ENCODE results near the gene FAM98C. TPM values are rescaled to one million over a fixed set of nuclear protein-coding genes. Genes with fewer than 3 reads are reported as not detected.

FAM98C gene
- 10.3 TPM for polyA plus RNA-seq (2012; ENCODE audit: low read depth, missing spikeins)

GRCh38 chr19:38402967-38403674, at the start of gene FAM98C:
Gene FAM98C (plus strand): TSS chr19:38403093. CDS start chr19:38403154, 61 bp downstream.
- DNase-seq (ENCODE audit: insufficient read length, low spot score) (peak; percentile 100), FAIRE-seq (peak; percentile 96)
- TF ChIP-seq TAF1 (IDR thresholded peaks at IDR 0.05; ENCODE audit: low read depth, low read length) (no peak), SPI1 (IDR thresholded peaks at IDR 0.05; ENCODE audit: low read depth, low read length) (0 out of 2 replicates have a peak, but pooled peaks have one; percentile 10)

- TF ChIP-seq PAX5 (IDR thresholded peaks at IDR 0.05; ENCODE audit: insufficient read depth, low read length, severe bottlenecking) (no peak), TAF1 (IDR thresholded peaks at IDR 0.05; ENCODE audit: low read depth, low read length) (no peak), POLR2AphosphoS5 (IDR thresholded peaks at IDR 0.05; ENCODE audit: low read depth, low read length) (no peak), POU2F2 (IDR thresholded peaks at IDR 0.05; ENCODE audit: low read depth, low read length) (no peak), POLR2A (IDR thresholded peaks at IDR 0.05; ENCODE audit: low read depth, low read length) (no peak), SPI1 (IDR thresholded peaks at IDR 0.05; ENCODE audit: low read depth, low read length) (no peak)
- FAIRE-seq (no peak), DNase-seq (ENCODE audit: insufficient read length, low spot score) (no peak)
Observed at GRCh38 chr19:38355728-38356725, 46.9 kb upstream of the FAM98C start.

- FAIRE-seq: no peak
- TF ChIP-seq SPI1 (IDR thresholded peaks at IDR 0.05; ENCODE audit: low read depth, low read length) (no peak), POLR2A (IDR thresholded peaks at IDR 0.05; ENCODE audit: low read depth, low read length) (no peak), POLR2AphosphoS5 (IDR thresholded peaks at IDR 0.05; ENCODE audit: low read depth, low read length) (no peak), PAX5 (IDR thresholded peaks at IDR 0.05; ENCODE audit: insufficient read depth, low read length, severe bottlenecking) (no peak), POU2F2 (IDR thresholded peaks at IDR 0.05; ENCODE audit: low read depth, low read length) (no peak), TAF1 (IDR thresholded peaks at IDR 0.05; ENCODE audit: low read depth, low read length) (no peak)
- no peak for DNase-seq (ENCODE audit: insufficient read length, low spot score)
Observed at GRCh38 chr19:38358071-38358470, 44.8 kb upstream of the FAM98C start.

DNA sequence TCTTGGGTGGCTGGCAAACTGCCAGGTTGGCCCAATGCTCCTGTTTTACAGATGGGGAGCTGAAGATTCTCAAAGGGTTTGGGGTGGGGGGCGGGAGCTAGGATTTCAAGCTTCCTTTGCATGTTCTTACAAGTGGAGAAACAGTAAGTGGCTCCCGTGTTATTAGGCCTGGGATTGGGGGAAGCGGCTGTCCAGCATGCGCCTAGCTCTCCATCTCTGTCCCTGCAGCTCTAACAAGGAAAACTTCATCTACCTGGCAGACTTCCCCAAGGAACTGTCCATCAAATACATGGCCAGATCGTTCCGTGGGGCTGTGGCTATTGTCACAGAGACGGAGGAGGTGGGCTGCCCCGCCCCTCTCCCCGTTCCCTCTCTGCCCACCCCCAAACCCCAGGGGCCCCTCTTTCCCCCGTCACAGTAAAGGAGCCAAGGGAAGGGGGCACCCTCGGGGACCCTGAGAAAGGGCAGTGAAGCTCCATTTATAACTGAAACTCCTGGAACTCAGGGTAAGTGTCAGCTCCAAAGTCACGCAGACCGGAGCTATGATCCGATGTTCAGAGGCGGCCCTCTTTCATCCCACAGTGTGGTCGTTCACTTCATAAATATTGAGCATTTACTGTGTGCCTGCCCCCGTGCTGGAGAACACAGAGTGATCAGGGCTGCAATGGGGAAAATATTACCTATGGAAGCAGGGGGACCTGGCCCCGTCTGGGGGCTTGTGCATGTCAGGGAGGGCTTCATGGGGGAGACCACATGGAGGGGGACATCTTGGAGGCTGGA, 43.5 kb upstream of the FAM98C start:
- TF ChIP-seq SPI1 (IDR thresholded peaks at IDR 0.05; ENCODE audit: low read depth, low read length): no peak
- TF ChIP-seq POLR2AphosphoS5 (IDR thresholded peaks at IDR 0.05; ENCODE audit: low read depth, low read length): no peak
- no peak for TF ChIP-seq TAF1 (IDR thresholded peaks at IDR 0.05; ENCODE audit: low read depth, low read length)
- no peak for TF ChIP-seq POLR2A (IDR thresholded peaks at IDR 0.05; ENCODE audit: low read depth, low read length)
- no peak for TF ChIP-seq PAX5 (IDR thresholded peaks at IDR 0.05; ENCODE audit: insufficient read depth, low read length, severe bottlenecking)
- TF ChIP-seq POU2F2 (IDR thresholded peaks at IDR 0.05; ENCODE audit: low read depth, low read length): no peak
- no peak for DNase-seq (ENCODE audit: insufficient read length, low spot score)
- no peak for FAIRE-seq

- DNase-seq (ENCODE audit: insufficient read length, low spot score) (no peak), FAIRE-seq (no peak)
- TF ChIP-seq SPI1 (IDR thresholded peaks at IDR 0.05; ENCODE audit: low read depth, low read length) (no peak), TAF1 (IDR thresholded peaks at IDR 0.05; ENCODE audit: low read depth, low read length) (no peak), POLR2AphosphoS5 (IDR thresholded peaks at IDR 0.05; ENCODE audit: low read depth, low read length) (no peak), PAX5 (IDR thresholded peaks at IDR 0.05; ENCODE audit: insufficient read depth, low read length, severe bottlenecking) (no peak), POU2F2 (IDR thresholded peaks at IDR 0.05; ENCODE audit: low read depth, low read length) (no peak), POLR2A (IDR thresholded peaks at IDR 0.05; ENCODE audit: low read depth, low read length) (no peak)
Observed at GRCh38 chr19:38360351-38360750, 42.5 kb upstream of the FAM98C start.

DNA sequence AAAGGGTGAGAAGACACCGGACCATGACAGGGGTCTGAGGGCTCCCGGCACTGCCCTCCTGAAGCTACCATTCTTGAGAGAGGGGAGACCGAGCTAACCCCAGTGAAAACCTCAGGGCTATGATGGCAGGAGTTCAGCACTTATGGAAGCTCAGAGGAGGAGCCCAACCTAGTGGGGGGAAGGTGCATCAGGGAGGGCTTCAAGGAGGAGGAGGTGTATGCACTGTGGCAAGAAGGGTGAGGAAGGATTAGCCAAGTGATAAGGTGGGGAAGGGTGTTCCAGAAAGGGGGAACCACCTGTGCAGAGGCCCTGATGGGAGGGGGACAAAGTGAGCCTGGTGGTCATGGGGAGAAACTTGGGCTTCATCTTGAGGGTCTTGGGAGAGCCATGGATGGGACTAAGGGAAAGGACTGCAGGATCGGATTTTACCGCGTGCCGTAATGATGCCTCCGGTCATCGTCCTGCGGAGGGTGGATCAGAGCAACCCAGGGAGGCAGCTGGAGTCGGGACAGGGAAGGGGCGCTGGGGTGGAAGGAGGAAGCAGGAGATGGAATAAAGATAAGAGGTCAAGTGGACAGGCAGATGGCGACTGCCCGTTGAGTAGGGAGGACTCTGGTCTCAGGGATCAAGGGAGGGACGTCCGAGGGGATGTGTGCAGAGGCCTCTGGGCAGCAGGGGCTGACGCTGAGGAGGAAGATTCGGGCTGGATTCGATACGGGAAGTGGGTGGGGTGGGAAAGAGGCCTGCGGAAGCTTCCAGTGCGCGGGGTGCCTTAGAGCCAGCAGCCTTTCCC, 41.9 kb upstream of the FAM98C start:
- FAIRE-seq (no peak), DNase-seq (ENCODE audit: insufficient read length, low spot score) (no peak)
- TF ChIP-seq TAF1 (IDR thresholded peaks at IDR 0.05; ENCODE audit: low read depth, low read length) (no peak), POU2F2 (IDR thresholded peaks at IDR 0.05; ENCODE audit: low read depth, low read length) (no peak), SPI1 (IDR thresholded peaks at IDR 0.05; ENCODE audit: low read depth, low read length) (no peak), POLR2AphosphoS5 (IDR thresholded peaks at IDR 0.05; ENCODE audit: low read depth, low read length) (no peak), PAX5 (IDR thresholded peaks at IDR 0.05; ENCODE audit: insufficient read depth, low read length, severe bottlenecking) (no peak), POLR2A (IDR thresholded peaks at IDR 0.05; ENCODE audit: low read depth, low read length) (no peak)

DNA sequence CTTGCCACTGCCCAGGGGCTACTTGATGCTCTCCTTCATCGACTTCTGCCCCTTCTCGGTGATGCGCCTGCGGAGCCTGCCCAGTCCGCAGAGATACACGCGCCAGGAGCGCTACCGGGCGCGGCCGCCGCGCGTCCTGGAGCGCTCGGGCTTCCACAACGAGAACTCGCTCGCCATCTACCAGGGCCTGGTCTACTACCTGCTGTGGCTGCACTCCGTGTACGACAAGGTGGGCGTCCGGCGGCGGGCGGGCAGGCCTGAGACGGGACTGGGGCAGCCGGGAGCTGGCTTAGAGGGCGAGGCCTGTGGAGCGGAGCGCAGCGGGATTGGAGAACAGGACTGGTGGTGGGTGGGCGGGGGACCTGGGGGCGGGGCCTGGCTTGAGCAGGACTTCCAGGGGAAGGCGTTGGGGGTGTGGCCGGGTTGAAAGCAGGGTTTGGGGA, 41.2 kb upstream of the FAM98C start:
- FAIRE-seq (peak; percentile 75), DNase-seq (ENCODE audit: insufficient read length, low spot score) (peak; percentile 75)
- TF ChIP-seq POLR2AphosphoS5 (IDR thresholded peaks at IDR 0.05; ENCODE audit: low read depth, low read length): no peak
- no peak for TF ChIP-seq POU2F2 (IDR thresholded peaks at IDR 0.05; ENCODE audit: low read depth, low read length)
- no peak for TF ChIP-seq SPI1 (IDR thresholded peaks at IDR 0.05; ENCODE audit: low read depth, low read length)
- no peak for TF ChIP-seq TAF1 (IDR thresholded peaks at IDR 0.05; ENCODE audit: low read depth, low read length)
- no peak for TF ChIP-seq POLR2A (IDR thresholded peaks at IDR 0.05; ENCODE audit: low read depth, low read length)
- TF ChIP-seq PAX5 (IDR thresholded peaks at IDR 0.05; ENCODE audit: insufficient read depth, low read length, severe bottlenecking): no peak

Measured in GM12891 (cell line).